Activated T-helper 9 cell treated with anti-CD3 and anti-CD28 coated beads, Interleukin-2, amount 50 U/mL, for 16 hours (primary cell): ENCODE results near the gene IFI44.
A peak's percentile ranks its signal among the peaks of the same experiment; 100 is the strongest.

Source experiments
- DNase-seq: peaks from one replicate; pipeline ENCODE4 v3.0.0-alpha.2; 2020; ENCODE audit warnings: low read depth

IFI44 gene, protein sequence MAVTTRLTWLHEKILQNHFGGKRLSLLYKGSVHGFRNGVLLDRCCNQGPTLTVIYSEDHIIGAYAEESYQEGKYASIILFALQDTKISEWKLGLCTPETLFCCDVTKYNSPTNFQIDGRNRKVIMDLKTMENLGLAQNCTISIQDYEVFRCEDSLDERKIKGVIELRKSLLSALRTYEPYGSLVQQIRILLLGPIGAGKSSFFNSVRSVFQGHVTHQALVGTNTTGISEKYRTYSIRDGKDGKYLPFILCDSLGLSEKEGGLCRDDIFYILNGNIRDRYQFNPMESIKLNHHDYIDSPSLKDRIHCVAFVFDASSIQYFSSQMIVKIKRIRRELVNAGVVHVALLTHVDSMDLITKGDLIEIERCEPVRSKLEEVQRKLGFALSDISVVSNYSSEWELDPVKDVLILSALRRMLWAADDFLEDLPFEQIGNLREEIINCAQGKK

DNA sequence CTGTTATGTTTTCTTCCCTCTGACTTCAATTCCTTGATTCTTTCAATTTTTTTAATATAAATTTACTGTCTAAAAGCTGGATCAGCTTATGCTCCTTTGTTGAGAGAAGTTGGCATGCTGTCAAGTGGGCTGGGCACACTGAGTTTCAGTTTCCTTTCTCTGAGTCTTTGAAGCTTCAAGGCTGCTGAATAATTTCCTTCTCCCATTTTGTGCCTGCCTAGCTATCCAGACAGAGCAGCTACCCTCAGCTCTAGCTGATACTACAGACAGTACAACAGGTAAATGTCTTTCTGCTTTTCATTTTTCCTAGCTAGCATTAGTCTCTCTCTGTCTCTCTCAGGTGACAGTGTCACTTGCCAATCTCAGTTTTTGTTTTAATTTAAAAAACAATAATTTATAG is at the start of gene IFI44:
TSS of gene IFI44 (plus strand) at position 204 of the 400 bp plus-strand sequence. CDS start 365 bp downstream, outside the sequence.
- peak; percentile 57 for DNase-seq

DNA sequence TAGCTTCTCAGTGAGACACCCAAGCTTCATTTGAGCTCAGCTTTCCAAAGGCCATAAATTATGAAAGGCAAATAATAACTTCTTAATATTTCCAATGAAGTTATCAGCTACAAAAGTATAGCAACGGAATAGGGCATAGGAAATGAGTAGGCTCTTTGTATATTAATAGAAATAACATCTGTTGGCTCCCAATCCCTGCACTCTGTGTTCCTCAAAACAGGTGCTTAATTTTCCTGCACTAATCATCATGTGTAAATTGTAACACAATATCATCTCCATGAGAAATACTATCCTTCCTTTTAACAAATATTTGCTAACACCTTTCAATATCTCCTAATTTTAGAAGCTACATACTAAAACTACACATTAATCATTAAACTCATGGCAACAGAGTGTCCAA is 48.6 kb upstream of the IFI44 start:
- DNase-seq, result no peak

DNA sequence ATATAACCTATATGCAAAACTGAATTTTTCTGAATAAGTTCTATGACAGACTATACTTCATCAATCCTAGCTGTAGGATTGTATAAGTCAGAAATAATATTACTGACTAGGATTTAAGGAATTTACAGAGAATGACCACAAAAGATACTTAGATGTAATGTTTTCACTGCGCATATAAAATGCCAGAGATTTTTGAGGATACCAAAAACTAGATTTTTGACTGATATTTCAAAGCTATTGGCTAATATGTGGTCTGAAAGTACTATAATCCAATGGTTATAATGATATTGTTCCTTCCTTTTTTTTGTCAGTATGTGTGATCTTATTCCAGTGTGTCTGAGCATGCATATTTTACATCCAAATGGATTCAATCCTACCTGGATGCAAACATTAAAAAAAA is 46.4 kb upstream of the IFI44 start:
- no peak for DNase-seq

DNA sequence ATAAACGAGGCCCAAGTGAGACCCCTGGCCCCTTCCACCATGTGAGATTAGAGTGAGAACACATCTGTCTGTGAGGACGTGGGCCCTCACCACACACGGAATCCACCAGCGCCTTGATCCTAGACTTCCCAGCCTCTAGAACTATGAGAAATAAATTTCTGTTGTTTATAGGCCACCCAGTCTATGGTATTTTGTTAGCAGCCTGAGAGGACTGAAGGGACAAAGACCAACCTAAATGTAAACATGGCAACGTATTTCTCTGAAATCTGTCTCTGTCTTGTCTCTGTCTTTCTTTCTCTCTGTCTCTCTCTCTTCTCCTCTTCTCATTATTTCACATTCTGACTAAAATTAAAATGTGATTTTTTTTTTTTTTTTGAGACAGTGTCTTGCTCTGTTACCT is 45.0 kb upstream of the IFI44 start:
- DNase-seq, result no peak

DNA sequence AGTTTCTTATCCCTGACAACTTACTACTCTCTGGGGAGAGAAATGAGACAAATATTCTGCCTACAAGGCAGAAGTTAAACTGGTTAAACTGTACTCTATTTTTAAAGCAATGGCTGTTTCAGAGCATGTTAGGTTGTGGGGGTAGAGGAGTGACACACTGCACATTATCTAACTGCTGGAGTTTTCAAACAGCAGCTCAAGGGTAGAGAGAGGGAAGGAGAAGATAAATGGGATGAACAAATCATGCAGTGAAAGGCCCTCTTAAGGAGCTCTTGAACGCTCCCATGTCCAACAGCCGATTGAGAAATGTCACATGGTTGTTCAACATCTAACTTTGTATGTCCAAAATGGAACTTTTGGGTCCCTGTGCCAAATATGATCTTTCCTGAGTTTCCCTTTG is 43.4 kb upstream of the IFI44 start:
- DNase-seq, result no peak

DNA sequence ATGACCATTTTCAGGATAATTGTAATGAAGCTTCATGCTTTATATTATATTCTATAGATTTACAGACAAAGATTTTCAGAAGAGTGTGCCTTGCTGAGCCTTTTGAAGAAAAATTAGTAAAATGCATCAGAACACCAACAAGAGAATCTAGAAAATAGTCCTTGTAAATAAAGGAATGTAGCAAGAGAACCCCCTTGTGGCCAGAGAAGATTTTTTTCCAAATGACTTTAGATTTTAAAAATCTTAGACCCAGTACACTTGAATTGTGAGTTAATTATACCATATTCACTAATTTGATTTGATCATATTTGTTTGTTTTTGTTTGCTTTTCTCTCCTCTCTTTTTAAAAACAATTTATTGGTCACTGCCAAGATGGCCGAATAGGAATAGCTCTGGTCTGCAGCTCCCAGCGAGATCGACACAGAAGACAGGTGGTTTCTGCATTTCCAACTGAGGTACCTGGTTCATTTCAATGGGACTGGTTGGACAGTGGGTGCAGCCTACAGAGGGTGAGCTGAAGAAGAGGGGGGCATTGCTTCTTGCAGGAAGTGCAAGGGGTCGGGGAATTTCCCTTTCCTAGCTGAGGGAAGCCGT is 42.2 kb upstream of the IFI44 start:
- no peak for DNase-seq

DNA sequence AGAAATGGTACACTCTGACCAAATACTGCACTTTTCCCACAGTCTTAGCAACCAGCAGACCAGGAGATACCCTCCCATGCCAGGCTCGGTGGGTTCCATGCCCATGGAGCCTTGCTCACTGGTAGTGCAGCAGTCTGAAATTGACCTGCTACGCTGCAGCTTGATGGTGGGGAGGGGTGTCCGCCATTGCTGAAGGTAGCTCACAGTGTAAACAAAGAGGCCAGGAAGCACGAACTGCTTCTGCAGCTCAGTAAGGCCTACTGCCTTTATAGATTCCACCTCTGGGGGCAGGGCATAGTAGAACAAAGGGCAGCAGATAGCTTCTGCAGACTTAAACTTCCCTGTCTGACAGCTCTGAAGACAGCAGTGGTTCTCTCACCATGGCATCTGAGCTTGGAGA is 41.7 kb upstream of the IFI44 start:
- no peak for DNase-seq

DNA sequence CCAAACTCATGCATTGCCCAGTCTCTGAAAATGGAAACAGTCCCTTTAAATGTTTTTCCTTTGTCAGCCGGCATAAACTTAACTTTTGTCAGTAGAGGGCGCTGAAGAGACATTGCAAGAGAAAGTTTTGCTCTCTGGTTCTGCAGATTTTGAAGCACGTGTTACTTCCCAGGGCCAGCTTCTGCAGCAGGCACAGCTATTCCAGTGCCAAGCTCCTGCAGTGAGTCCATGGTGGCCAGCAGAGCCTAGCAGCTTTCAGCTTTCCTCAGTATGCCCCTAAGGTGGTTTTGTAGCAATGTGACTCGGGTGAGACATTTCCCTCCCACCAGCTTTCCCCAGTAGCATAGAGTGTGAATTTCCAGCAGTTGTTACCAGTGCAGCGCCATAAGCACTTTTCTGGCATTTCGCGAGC is 32.0 kb upstream of the IFI44 start:
- no peak for DNase-seq

DNA sequence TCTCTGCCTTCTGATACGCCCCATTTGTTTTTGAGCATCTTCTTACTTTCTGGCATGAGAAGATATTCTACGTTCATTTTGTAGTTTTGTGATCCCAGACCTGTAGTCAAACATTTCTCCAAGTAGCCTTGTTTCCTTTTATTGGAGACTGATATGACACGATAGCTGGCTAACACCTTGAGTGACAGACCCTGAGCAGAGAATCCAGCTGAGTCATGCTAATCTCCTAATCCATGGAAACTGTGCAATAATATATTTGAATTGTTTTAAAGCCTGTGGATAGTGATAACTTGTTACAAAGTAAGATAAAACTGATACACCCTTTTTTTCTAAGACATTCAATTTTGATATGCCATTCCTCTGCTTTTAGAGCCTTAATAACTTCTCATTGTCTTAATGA is 30.6 kb upstream of the IFI44 start:
- no peak for DNase-seq

DNA sequence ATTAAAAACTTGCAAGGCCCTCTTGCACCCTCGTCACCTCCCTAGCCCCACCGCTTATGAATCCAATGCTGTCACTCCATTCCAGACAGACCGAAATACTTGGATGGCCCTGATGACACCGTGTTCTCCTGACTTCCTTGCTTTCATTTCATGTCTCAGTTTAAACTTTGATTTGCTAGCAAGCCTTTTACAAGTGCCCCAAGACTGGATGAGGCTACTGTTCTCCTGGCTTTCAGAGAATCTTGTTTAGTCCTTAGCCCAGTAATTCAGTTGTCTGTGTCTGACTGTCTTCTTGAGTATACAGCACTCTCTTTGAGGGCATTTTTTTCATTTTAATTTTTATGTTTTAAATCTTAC is 30.2 kb upstream of the IFI44 start:
- DNase-seq, result no peak

DNA sequence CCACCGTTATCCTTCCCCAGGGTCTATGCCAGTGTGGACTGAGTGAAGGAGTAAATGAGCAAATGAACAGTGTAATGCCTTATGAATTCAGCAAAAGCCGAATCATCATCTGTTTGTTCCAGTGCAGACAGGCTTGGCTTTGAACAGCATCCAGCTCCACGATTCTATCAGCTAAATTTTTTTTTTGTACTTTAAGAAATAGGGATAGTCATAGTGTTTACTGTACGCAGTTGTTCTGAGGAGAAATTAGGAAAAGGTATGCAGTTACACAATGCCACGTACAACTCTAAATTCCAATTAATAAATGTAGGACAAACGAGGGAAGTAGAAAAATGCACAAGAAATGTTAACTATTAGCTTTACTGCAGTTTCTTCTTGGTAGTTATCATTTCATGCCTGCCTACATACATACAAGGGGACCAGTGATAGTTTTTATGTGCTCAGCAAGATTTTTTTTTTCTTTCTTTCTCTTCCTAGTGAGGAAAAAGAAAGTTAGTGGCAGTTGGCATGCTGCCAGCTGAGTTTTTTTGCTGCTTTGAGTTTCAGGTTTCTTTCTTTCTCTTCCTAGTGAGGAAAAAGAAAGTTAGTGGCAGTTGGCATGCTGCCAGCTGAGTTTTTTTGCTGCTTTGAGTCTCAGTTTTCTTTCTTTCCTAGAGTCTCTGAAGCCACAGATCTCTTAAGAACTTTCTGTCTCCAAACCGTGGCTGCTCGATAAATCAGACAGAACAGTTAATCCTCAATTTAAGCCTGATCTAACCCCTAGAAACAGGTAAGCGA is 29.6 kb upstream of the IFI44 start, which contains the start of gene IFI44L:
TSS of gene IFI44L (plus strand) at position 646 of the 777 bp plus-strand sequence. CDS start 7,468 bp downstream, outside the sequence.
- peak; percentile 43 for DNase-seq

DNA sequence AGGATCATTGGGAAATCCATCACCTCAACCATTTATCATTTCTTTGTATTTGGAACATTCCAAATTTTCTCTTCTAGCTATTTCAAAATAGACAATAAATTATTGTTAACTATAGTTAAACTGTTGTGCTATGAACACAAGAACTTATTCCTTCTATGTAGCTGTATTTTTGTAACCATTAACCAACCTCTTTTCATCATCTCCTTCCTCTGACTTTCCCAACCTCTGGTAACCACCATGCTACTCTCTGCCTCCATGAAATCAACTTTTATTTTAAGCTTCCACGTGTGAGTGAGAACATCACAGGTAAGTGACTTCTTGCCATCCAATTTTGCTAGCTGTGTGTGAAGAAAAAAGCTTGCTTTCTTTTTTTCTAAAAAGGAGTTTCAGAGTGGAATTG is 29.0 kb upstream of the IFI44 start:
- DNase-seq, result no peak

DNA sequence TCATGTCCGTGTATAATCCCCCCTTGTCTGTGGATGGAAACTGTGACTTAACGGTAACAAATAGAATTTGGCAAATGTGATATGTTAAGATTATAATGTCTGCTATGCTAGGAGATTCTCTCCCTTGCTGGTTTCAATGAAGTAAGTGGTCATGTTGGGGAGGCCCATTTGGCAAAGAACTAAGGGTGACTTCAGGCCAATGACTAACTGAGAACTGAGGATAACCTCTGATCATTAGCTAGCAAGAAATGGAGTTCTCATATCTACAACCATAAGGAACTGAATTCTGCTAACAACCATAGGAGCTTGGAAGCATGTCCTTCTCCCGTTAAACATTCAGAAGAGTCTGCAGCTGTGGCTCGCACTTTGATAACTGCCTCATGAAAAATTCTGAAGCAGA is 27.1 kb upstream of the IFI44 start:
- no peak for DNase-seq

DNA sequence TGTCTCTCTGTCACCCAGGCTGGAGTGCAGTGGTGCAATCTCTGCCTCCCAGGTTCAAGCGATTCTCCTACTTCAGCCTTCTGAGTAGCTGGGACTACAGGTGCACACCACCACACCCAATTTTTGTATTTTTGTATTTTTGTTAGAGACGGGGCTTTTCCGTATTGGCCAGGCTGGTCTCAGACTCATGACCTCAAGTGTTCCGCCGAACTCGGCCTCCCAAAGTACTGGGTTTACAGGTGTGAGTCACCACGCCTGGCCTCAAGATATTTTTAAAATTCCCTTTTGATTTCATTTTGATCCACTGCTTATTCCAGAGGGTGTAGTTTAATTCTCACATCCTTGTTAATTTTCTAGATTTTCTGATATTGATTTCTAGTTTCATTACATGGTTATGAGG is 25.6 kb upstream of the IFI44 start:
- no peak for DNase-seq

DNA sequence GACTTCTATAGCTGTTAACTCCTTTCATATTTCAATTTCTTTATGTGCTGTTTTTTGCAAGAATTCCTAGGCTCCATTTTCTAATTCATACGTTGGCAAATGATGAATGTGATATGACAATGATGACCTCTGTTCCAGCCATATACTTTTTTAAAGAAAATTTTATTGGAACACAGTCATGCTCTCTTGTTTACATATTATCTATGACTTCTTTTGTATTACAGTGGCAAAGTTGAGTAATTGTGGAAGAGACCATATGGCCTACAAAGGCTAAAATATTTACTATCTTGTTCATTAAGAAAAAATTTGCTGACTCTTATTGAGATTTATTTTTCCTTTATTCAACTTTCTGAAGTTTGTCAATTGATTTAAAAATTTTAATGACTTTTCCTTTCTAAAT is 22.3 kb upstream of the IFI44 start:
- DNase-seq, result no peak

DNA sequence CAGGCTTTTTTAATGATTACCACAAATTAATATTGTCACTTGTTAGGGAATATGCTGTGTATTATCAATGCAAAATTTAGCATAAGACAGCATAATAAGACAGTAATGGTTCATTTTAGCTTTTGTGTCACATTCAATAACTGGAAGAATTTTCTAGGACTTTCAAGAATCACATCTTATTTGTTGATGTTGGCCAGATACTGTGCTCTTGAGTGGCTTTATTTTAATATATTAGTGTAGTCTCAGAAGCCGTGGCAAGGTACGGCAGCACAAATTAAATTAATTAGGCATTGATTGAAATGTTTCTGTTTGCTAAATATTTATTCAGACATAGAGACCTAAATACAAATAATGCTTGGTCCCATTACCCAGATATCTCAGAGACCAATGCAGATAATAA is 19.0 kb upstream of the IFI44 start:
- no peak for DNase-seq

DNA sequence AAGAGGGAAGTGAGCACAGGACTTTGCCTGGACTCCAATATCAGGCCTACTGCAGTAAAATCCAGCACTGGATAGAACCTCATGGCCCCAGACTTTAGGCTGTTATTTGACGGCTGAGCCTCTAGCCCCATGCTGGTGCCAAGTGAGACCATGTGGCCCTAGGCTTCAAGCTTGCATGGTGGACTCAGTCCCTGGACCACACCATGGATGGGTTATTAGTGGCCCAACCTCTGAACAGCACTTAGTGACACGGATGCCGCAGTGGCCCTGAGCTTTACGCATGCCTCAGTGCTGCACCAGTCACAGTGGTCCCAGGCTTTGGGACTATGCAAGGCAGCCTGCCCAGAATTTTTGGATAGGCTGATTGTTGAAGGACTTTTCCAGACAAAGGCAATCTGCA is 16.4 kb upstream of the IFI44 start:
- no peak for DNase-seq

DNA sequence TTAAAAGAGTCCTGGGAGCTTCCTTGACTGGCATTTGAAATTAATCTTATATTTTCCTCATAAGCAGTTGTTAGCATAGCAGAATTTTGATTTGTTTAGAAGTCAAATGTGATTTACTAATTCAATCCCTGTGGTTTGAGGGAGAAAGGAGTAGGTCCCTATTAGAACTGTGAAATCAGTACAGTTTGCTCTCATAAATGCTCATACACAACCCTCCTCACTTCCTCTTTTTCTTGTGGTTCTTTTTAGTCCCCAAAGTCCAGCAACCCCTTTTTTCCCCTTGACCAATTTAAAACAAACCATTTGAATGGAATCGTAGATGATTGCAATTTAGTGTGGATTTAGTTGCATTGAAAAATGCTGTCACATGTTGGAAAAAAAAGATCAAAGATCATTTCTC is 9.2 kb upstream of the IFI44 start:
- DNase-seq, result no peak

DNA sequence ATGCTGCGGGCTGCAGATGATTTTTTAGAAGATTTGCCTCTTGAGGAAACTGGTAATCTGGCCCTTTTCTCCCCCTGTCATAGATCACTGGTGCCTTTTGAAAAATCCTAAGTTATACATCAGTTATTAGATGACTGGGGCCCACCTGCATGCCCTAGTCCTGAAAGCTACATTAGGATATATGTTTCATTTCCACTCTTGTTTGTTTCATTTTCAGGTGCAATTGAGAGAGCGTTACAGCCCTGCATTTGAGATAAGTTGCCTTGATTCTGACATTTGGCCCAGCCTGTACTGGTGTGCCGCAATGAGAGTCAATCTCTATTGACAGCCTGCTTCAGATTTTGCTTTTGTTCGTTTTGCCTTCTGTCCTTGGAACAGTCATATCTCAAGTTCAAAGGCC is 8.1 kb upstream of the IFI44 start:
- DNase-seq, result no peak

DNA sequence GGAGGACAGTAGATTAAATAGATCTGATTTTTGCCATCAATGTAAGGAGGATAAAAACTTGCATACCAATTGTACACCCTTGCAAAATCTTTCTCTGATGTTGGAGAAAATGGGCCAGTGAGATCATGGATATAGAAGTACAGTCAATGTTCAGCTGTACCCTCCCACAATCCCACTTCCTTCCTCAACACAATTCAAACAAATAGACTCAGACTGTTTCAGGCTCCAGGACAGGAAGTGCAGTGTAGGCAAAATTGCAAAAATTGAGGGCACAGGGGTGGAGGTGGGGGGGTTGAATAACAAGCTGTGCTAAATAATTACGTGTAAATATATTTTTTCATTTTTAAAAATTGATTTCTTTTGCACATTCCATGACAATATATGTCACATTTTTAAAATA is 3.9 kb upstream of the IFI44 start:
- DNase-seq, result no peak

DNA sequence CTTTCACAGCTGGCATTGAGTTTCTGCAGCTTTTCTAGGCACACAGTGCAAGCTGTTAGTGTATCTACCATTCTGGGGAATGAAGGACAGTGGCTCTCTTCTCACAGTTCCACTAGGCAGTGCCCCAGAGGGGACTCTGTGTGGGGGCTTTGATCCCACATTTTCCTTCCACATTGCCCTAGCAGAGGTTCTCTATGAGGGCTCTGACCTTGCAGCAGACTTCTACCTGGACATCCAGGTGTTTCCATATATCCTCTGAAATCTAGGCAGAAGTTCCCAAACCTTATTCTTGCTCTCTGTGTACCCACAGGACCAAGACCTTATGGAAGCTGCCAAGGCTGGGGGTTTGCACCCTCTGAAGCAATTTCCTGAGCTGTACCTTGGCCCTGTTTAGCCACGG is 2.4 kb upstream of the IFI44 start:
- DNase-seq, result no peak

DNA sequence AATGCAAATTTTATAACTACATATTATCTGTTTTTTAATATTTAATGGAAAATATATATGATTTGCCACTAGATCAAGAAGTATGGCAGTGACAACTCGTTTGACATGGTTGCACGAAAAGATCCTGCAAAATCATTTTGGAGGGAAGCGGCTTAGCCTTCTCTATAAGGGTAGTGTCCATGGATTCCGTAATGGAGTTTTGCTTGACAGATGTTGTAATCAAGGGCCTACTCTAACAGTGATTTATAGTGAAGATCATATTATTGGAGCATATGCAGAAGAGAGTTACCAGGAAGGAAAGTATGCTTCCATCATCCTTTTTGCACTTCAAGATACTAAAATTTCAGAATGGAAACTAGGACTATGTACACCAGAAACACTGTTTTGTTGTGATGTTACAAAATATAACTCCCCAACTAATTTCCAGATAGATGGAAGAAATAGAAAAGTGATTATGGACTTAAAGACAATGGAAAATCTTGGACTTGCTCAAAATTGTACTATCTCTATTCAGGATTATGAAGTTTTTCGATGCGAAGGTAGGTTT is 556 bp downstream of the IFI44 start:
- DNase-seq, result no peak

DNA sequence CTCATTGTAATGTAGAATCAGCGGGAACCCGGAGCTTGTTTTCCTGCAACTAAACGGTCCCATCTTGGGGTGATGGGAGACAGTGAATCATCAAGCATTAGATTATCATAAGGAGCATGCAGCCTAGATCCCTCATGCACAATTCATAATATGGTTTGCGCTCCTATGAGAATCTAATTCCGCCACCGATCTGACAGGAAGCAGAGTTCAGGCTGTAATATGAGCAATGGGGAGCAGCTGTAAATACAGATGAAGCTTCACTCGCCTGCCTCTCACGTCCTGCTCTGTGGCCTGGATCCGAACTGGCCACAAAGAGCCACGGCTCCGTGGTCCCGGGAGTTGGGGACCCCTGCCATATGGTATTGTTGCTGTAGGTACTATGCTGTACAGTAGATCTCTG is 1.6 kb downstream of the IFI44 start:
- no peak for DNase-seq
